GM19240 (cell line): ENCODE results near the gene CKS2.
"Not testable (repeated sequence)": the region's sequence is repeated elsewhere in the genome, so short reads cannot be mapped to it uniquely, and the experiment has no call there.

Experiments used
- DNase-seq: peaks from one replicate; pipeline ENCODE4 v3.0.0; 2011; ENCODE audit warnings: low spot score; ENCODE audit not compliant: insufficient read length

CKS2 gene

GRCh38 chr9:89310475-89311345 lies at the start of gene CKS2:
CKS2 (plus strand) TSS chr9:89311195; CDS start chr9:89311293, 98 bp downstream.
- DNase-seq = peak; percentile 84

GRCh38 chr9:89273528-89274279 lies 37.3 kb upstream of the CKS2 start:
- no peak for DNase-seq

GRCh38 chr9:89274838-89275237 lies 36.2 kb upstream of the CKS2 start:
- DNase-seq = no peak

- DNase-seq = not testable (repeated sequence)
These were observed 35.0 kb upstream of the CKS2 start for GRCh38 chr9:89276040-89276439.

GRCh38 chr9:89277043-89277442 lies 34.0 kb upstream of the CKS2 start:
- DNase-seq = no peak

GRCh38 chr9:89277454-89277853 lies 33.5 kb upstream of the CKS2 start:
- no peak for DNase-seq

GRCh38 chr9:89278551-89278950 lies 32.4 kb upstream of the CKS2 start:
- no peak for DNase-seq

- no peak for DNase-seq
These were observed 31.8 kb upstream of the CKS2 start for GRCh38 chr9:89278997-89279739.

- no peak for DNase-seq
These were observed 29.9 kb upstream of the CKS2 start for GRCh38 chr9:89281106-89281505.

GRCh38 chr9:89282248-89282968 lies 28.6 kb upstream of the CKS2 start:
- DNase-seq = not testable (repeated sequence)

- DNase-seq = no peak
These were observed 26.9 kb upstream of the CKS2 start for GRCh38 chr9:89284076-89284475.

GRCh38 chr9:89291741-89292140 lies 19.3 kb upstream of the CKS2 start:
- DNase-seq = no peak

- no peak for DNase-seq
These were observed 18.0 kb upstream of the CKS2 start for GRCh38 chr9:89293014-89293413.

GRCh38 chr9:89295400-89295799 lies 15.6 kb upstream of the CKS2 start:
- no peak for DNase-seq

- not testable (repeated sequence) for DNase-seq
These were observed 9.0 kb upstream of the CKS2 start for GRCh38 chr9:89301996-89302395.

GRCh38 chr9:89304020-89304833 lies 6.8 kb upstream of the CKS2 start:
- no peak for DNase-seq

- DNase-seq = no peak
These were observed 6.2 kb upstream of the CKS2 start for GRCh38 chr9:89304834-89305188.

- no peak for DNase-seq
These were observed 5.1 kb upstream of the CKS2 start for GRCh38 chr9:89305868-89306267.

GRCh38 chr9:89309166-89309565 lies 1.8 kb upstream of the CKS2 start:
- no peak for DNase-seq
